ENCODE measurements around the gene SDF2.

The SDF2 gene

GRCh38 chr17:28682655-28683054 lies 20.9 kb upstream of the SDF2 start:
- H3K4me3 ChIP-seq (ENCODE audit: low read length), result no peak overlapping the region
- no peak for DNase-seq (ENCODE audit: low read depth)
- no peak for TF ChIP-seq CTCF (conservative IDR thresholded peaks at IDR 0.05; ENCODE audit: low read length)

- DNase-seq (ENCODE audit: low read depth), result no peak
- no peak for TF ChIP-seq CTCF (conservative IDR thresholded peaks at IDR 0.05; ENCODE audit: low read length)
- H3K4me3 ChIP-seq (ENCODE audit: low read length), result no peak overlapping the region
These were observed 14.3 kb upstream of the SDF2 start for GRCh38 chr17:28675980-28676379.

- no peak overlapping the region for H3K4me3 ChIP-seq (ENCODE audit: low read length)
- DNase-seq (ENCODE audit: low read depth), result peak; percentile 25
- no peak for TF ChIP-seq CTCF (conservative IDR thresholded peaks at IDR 0.05; ENCODE audit: low read length)
These were observed 13.8 kb upstream of the SDF2 start for GRCh38 chr17:28675490-28675889.

GRCh38 chr17:28669918-28670317 lies 8.2 kb upstream of the SDF2 start:
- DNase-seq (ENCODE audit: low read depth), result no peak
- H3K4me3 ChIP-seq (ENCODE audit: low read length), result no peak overlapping the region
- no peak for TF ChIP-seq CTCF (conservative IDR thresholded peaks at IDR 0.05; ENCODE audit: low read length)

GRCh38 chr17:28667870-28668269 lies 6.2 kb upstream of the SDF2 start:
- DNase-seq (ENCODE audit: low read depth), result no peak
- no peak overlapping the region for H3K4me3 ChIP-seq (ENCODE audit: low read length)
- no peak for TF ChIP-seq CTCF (conservative IDR thresholded peaks at IDR 0.05; ENCODE audit: low read length)

- no peak for TF ChIP-seq CTCF (conservative IDR thresholded peaks at IDR 0.05; ENCODE audit: low read length)
- H3K4me3 ChIP-seq (ENCODE audit: low read length), result no peak overlapping the region
- no peak for DNase-seq (ENCODE audit: low read depth)
These were observed 4.3 kb upstream of the SDF2 start for GRCh38 chr17:28665994-28666393.

- TF ChIP-seq CTCF (conservative IDR thresholded peaks at IDR 0.05; ENCODE audit: low read length), result no peak
- H3K4me3 ChIP-seq (ENCODE audit: low read length), result peak overlapping the region; percentile 98; the same call in 1 of the 2 replicates
- no peak for DNase-seq (ENCODE audit: low read depth)
These were observed 2.0 kb upstream of the SDF2 start for GRCh38 chr17:28663723-28664122.
